ENCODE data around the gene MCF2L2. TPM values are rescaled to one million over a fixed set of nuclear protein-coding genes. Genes with fewer than 3 reads are reported as not detected.

Gene MCF2L2
- polyA plus RNA-seq, 1 donor from 2014 or later, result 0.15 TPM

DNA sequence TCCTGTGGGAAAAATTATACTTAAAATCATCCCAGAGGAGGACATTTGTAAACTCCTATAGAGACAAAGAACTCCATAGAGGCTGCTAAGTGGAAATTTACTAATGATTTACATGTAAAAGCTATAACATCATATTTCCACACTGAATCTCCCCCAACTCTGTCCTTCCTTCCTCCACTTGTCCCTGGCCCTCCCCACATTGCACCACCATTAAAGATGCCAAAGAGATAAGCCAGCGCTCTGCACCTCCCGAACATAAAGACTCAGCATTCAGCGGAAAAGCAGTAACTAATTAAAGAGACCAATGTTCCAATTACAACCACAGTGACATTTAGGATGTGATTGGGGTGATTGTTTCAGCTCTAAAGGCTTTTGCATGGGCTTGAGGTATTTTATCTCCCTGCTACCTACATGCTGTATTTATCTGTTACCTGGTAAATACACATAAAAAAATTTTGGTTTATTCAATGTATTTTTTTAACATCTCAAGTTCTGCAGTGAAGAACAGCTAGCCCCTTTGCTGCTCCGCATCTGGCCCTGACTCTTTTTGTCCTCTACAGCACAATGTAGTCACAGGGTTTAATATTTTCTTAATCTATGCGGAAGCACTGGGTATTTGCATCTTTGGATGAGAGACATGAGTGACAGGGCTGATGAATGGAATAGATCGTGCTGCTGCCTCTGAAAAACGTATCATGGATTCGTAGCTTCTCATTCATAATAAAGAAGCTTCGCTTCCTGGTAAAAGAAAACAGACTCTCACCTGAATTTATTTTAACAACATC is 210.7 kb downstream of the MCF2L2 start:
- H3K36me3 Mint-ChIP-seq, result no peaks in the 10 kb centered on the region
- H3K27ac Mint-ChIP-seq, result peak overlapping the region in 1 of 3 donors; percentile 2
- no peaks in the 10 kb centered on the region for H3K9me3 Mint-ChIP-seq
- H3K4me1 Mint-ChIP-seq, result peaks cover 0 to 8% (median 3%) of the 10 kb centered on the region in 3 donors
- no peak overlapping the region for H3K4me3 Mint-ChIP-seq
- peaks cover 18% of the 10 kb centered on the region for H3K27me3 Mint-ChIP-seq

DNA sequence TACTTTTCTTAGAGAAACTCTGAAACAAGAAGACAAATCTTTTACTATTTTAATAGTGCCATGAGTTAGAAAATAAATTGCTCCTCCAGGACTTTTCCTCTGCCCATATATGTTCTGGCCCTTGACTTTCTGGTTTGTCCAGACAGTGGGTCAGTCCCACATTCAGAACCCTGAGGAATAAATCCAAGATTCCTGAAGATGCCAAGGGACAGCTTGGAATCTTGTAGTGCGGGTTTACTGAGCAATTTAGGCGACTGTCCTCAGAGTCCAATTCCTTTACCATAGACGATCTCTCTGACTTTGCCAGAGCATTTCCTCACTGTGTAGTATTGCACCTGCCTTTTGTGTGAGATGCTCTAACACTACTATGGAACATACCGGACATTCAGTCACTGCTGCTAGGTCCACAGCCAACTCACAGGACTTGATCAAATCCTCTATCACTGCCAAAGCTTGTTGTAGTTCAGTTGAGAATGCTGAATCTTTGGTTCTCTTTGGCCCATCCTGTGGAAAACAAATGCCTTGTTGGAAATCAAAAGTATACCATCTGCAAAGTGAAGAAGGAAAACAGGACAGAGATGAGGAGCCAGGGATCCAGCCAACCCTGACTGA is 212.7 kb downstream of the MCF2L2 start:
- Mint-ChIP-seq H3K27ac (no peak overlapping the region), H3K4me3 (no peak overlapping the region), H3K4me1 (peaks cover 7 to 17% (median 8%) of the 10 kb centered on the region in 3 donors), H3K9me3 (no peaks in the 10 kb centered on the region), H3K27me3 (peaks cover 27% of the 10 kb centered on the region), H3K36me3 (no peaks in the 10 kb centered on the region)

DNA sequence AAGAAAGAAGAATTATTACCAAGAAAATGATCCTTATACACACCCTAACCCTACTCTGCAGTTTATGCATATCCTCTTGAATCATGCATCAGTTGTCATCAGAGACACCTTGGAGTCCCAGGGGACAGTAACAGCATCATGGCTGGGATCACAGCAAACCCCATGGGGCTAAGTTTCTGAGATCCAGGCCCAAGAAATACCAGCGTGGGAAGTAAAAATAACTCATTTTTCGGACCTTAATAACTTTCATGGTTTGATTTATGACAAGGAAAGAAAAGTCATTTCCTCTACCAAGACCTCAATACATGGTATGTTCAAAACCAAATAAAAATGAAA is 214.2 kb downstream of the MCF2L2 start:
- peaks cover 12 to 22% (median 13%) of the 10 kb centered on the region in 3 donors for H3K4me1 Mint-ChIP-seq
- no peaks in the 10 kb centered on the region for H3K36me3 Mint-ChIP-seq
- H3K4me3 Mint-ChIP-seq, result no peak overlapping the region
- H3K27me3 Mint-ChIP-seq, result peaks cover 30% of the 10 kb centered on the region
- no peak overlapping the region for H3K27ac Mint-ChIP-seq
- H3K9me3 Mint-ChIP-seq, result no peaks in the 10 kb centered on the region

DNA sequence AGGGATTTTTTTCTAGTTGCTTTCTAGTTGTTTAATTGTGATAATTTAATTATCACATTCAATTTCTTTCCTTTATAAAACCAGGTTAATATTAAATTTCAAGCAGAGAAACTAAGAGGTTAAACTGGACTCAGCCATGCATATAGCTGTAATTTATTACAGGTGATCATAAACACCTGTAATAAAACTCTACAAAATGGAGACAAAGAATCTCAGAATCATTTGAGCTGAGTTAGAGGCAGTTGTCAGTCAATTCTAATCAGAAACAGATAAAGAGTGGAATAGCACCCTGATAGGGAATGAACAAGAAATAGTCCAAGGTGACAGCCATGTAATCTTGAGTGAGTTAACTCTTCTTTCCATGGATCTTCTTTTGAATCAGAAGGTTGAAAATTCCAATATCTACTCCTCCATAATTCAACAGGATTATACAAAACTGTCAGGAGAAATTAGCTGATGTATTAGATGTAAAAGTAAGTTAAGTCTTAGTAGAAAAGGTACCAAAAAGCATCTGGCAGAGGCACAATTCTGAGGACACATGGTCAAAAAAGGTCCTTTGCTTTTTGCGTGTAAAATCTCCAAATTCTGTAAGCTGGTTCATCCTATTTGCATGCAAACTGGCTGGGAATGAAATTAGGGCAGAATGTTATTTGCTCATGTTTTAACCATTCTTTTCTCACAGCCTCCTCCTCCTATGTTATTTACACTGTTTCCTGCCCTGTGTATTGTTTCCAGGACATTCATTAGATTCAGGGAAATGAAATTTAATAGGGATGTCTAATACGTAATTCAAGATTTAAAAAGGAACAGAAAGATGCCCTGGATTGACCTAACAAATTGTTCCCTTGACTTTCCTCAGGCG is 214.8 kb downstream of the MCF2L2 start:
- H3K4me3 Mint-ChIP-seq, result no peak overlapping the region
- H3K27ac Mint-ChIP-seq, result no peak overlapping the region
- peaks cover 12 to 22% (median 13%) of the 10 kb centered on the region in 3 donors for H3K4me1 Mint-ChIP-seq
- peaks cover 27% of the 10 kb centered on the region for H3K27me3 Mint-ChIP-seq
- no peaks in the 10 kb centered on the region for H3K9me3 Mint-ChIP-seq
- H3K36me3 Mint-ChIP-seq, result no peaks in the 10 kb centered on the region

DNA sequence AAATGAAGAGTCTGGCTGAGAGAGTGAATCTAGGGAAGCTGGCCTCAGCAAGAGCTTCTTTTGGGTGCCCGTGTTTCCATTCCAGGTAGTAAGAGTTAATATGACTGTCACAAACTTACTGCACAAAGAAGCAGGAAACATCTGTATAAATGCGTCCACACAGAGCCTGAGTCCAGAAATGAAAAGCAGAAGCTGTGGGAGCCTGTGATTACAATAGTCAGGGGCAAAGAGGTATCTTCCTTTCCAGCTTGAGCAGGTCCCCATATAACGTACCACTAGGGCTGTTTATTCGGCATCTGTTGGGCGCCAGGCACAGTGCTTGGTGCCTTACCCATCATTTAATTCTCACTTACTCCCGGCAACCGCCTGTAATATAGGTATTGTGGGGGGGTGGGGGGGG is 215.9 kb downstream of the MCF2L2 start:
- H3K36me3 Mint-ChIP-seq, result no peaks in the 10 kb centered on the region
- peaks cover 23% of the 10 kb centered on the region for H3K27me3 Mint-ChIP-seq
- no peaks in the 10 kb centered on the region for H3K9me3 Mint-ChIP-seq
- H3K27ac Mint-ChIP-seq, result no peak overlapping the region
- peak overlapping the region in 1 of 4 donors; percentile 10 for H3K4me3 Mint-ChIP-seq
- peaks cover 12 to 22% (median 13%) of the 10 kb centered on the region in 3 donors for H3K4me1 Mint-ChIP-seq

DNA sequence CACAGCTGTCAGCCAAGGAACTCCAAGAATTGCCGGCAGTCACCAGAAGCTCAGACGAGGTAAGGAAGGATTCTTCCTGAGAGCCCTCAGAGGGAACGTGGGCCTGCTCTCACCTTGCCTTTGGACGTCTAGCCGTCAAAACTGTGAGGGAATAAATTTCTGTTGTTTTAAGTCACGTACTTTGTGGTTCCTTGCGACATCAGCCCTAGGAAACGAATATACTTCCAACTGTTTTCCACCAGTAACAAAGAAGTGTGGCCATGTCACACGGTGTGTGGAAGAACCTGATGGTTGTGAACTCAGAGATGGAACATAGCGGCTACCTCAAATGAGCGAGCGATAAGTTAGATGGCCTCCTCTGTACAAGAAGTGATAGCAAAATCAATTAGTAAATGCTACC is 216.3 kb downstream of the MCF2L2 start:
- no peaks in the 10 kb centered on the region for H3K36me3 Mint-ChIP-seq
- H3K27ac Mint-ChIP-seq, result no peak overlapping the region
- H3K4me3 Mint-ChIP-seq, result no peak overlapping the region
- no peaks in the 10 kb centered on the region for H3K9me3 Mint-ChIP-seq
- peaks cover 23% of the 10 kb centered on the region for H3K27me3 Mint-ChIP-seq
- peaks cover 12 to 22% (median 13%) of the 10 kb centered on the region in 3 donors for H3K4me1 Mint-ChIP-seq

DNA sequence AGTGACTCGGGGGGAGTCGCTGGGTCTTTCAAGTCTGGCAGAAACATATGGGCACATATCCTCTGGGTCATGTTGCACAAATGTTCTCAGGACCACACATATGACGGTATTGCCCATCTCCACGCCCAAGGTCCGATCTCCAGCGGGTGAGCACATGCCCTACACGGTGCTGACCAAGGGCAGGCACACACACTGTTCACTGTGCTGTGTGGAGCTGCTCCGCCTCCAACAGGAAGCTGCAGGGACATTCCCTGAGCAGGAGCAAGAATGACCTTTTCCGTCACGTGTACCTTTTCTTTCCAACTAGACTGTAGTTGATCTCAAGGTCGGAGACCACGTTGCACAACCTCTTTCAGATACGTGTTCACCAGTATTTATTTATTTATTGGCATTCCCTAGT is 217.1 kb downstream of the MCF2L2 start:
- H3K36me3 Mint-ChIP-seq, result no peaks in the 10 kb centered on the region
- peaks cover 23% of the 10 kb centered on the region for H3K27me3 Mint-ChIP-seq
- H3K4me1 Mint-ChIP-seq, result peaks cover 12 to 22% (median 13%) of the 10 kb centered on the region in 3 donors
- no peaks in the 10 kb centered on the region for H3K9me3 Mint-ChIP-seq
- no peak overlapping the region for H3K4me3 Mint-ChIP-seq
- no peak overlapping the region for H3K27ac Mint-ChIP-seq

DNA sequence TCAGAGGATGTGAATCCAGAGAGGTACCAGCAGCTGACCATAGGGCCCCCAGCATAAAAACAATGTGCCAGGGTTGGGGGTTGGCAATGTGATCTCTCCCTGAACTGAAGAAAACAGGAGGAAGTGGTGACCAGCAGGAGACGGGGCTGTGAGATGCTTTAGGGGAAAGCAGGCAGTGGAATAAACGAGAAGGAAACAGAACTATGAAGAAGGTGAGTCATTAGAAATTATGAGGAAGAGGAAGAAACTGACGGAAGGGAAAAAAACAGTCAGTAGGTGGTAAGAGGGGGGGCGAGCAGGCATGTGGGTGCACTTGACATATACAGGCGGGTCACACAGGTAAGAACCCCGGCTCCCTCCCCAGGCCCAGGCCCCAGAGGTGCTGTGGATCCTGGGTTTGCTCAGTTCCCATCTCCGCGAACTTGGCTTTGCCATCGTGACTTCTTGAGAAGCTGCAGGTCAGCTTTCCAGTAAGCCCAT is 217.5 kb downstream of the MCF2L2 start:
- peaks cover 23% of the 10 kb centered on the region for H3K27me3 Mint-ChIP-seq
- H3K36me3 Mint-ChIP-seq, result no peaks in the 10 kb centered on the region
- H3K27ac Mint-ChIP-seq, result peak overlapping the region in 1 of 3 donors; percentile 10
- no peaks in the 10 kb centered on the region for H3K9me3 Mint-ChIP-seq
- H3K4me1 Mint-ChIP-seq, result peaks cover 12 to 22% (median 13%) of the 10 kb centered on the region in 3 donors
- H3K4me3 Mint-ChIP-seq, result no peak overlapping the region

DNA sequence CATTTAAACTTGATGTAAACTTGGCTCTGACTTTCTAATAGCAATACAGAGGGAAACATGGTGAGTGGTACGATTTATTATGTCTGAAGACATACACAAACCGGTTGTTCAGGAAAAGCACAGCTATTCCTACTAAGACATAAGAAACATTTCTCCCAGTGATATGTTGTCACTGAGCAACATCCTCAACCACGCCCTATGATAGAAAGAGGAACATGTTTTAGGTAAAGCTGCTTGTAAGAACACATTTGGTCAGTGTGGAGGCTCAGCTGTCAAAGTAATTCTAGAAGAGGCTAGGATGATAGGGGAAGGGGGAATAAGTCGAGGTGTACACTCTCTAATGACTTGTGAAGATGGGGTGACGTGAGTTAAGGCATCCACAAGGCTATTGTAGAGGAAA is 218.1 kb downstream of the MCF2L2 start:
- Mint-ChIP-seq H3K9me3 (no peaks in the 10 kb centered on the region), H3K27me3 (peaks cover 24% of the 10 kb centered on the region), H3K36me3 (no peaks in the 10 kb centered on the region), H3K4me1 (peaks cover 12 to 22% (median 13%) of the 10 kb centered on the region in 3 donors), H3K4me3 (no peak overlapping the region), H3K27ac (no peak overlapping the region)

DNA sequence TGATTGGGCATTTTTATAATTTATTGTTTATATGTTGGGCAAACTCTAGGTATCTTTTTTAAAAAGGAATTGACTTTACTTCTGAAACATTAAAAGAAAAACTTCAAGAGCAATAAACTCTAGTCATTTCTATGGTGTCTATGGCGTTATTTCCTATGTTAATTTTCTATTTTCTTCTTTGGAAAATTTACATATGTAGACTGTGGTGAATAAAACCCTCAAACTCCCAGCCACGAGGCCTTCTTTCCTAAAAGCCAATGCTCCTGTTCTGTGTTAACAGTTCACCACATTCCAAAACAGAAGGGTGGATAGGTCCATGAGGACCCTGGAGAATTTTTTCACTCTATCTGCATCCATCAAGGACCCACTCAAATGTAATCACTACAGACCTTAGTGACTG is 219.6 kb downstream of the MCF2L2 start:
- Mint-ChIP-seq H3K9me3 (peaks cover 0 to 3% (median under 1%) of the 10 kb centered on the region in 3 donors), H3K4me3 (no peak overlapping the region), H3K27ac (no peak overlapping the region), H3K27me3 (peaks cover 19% of the 10 kb centered on the region), H3K36me3 (no peaks in the 10 kb centered on the region), H3K4me1 (peaks cover 12 to 16% (median 13%) of the 10 kb centered on the region in 3 donors)

DNA sequence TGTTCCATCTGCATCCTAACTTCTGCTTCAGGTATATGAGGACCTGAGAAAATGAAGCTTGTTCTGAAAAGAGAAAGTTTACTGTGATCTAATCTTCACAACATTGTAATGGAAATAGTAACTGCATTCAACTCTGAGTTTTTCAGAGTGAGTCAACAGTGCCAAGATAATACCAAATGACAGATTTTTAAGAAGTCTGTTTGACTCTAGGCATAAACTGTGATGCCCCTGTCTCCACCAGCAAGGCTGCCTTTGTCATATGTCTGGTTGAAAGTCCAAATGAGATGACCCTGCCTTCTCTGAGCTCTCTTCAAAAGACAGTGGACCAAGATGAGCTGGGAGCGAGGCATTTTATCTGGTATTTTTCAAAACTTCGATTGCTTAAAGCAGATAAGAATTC is 220.2 kb downstream of the MCF2L2 start:
- H3K36me3 Mint-ChIP-seq, result no peaks in the 10 kb centered on the region
- peaks cover 3 to 9% (median 5%) of the 10 kb centered on the region in 3 donors for H3K9me3 Mint-ChIP-seq
- no peak overlapping the region for H3K27ac Mint-ChIP-seq
- peaks cover 12 to 16% (median 13%) of the 10 kb centered on the region in 3 donors for H3K4me1 Mint-ChIP-seq
- no peak overlapping the region for H3K4me3 Mint-ChIP-seq
- H3K27me3 Mint-ChIP-seq, result peaks cover 24% of the 10 kb centered on the region

DNA sequence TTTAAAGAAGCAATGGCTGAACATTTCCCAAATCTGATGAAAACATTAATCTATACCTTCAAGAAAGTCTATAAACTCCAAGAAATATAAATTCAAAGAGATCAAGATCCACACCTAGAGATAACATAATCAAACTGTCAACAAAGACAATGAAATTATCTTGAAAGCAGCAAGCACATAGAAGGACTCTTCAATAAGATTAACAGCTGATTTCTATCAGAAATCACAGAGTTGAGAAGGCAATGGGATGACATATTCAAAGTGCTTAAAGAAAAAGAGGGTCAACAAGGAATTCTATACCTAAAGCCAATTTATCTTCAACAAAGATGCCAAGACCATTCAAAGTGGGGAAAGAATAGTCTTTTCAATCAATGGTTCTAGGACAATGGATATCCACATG is 224.7 kb downstream of the MCF2L2 start:
- H3K27ac Mint-ChIP-seq, result no peak overlapping the region
- H3K27me3 Mint-ChIP-seq, result peaks cover 13% of the 10 kb centered on the region
- H3K4me1 Mint-ChIP-seq, result peaks cover 0 to 2% (median 0%) of the 10 kb centered on the region in 3 donors
- H3K9me3 Mint-ChIP-seq, result peaks cover 5 to 14% (median 10%) of the 10 kb centered on the region in 3 donors
- H3K4me3 Mint-ChIP-seq, result no peak overlapping the region
- H3K36me3 Mint-ChIP-seq, result no peaks in the 10 kb centered on the region

DNA sequence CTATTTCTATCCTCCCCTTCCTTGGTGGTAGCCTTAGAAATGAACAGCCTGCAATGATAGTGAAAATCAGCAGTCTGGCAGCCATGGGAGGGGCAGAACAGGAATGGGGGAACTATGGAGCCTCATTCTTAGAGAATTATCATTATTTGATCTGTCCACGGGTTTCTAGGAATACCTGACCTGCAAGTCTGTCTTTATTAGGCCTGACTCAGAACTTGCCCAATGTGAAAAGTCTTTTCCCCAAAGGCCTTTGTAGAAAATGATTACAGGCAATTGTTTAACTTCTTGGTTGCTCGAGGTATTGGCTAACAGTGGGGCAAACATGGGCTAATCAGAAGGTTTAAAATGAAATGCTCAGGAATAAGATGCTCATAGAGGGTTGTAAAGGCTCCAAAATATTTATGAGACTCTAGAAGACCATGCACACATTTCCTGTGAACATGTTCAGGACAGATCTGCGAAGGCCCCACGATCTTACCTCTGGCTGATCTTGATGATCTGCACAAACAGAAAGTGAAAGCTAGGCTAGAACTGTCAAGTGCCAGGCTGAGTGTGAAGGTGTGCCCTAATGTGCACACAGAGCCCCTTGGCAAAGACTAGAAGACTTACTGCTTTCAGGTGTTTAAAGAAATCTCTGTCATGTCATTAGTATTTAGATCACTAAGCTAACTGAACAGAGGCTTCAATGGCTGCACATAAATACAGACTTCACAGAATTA is 226.3 kb downstream of the MCF2L2 start:
- peak overlapping the region in 1 of 4 donors; percentile 4 for H3K4me3 Mint-ChIP-seq
- H3K27me3 Mint-ChIP-seq, result peaks cover 13% of the 10 kb centered on the region
- H3K36me3 Mint-ChIP-seq, result no peaks in the 10 kb centered on the region
- H3K4me1 Mint-ChIP-seq, result peaks cover 0 to 2% (median 0%) of the 10 kb centered on the region in 3 donors
- H3K27ac Mint-ChIP-seq, result no peak overlapping the region
- peaks cover 5 to 20% (median 15%) of the 10 kb centered on the region in 3 donors for H3K9me3 Mint-ChIP-seq

DNA sequence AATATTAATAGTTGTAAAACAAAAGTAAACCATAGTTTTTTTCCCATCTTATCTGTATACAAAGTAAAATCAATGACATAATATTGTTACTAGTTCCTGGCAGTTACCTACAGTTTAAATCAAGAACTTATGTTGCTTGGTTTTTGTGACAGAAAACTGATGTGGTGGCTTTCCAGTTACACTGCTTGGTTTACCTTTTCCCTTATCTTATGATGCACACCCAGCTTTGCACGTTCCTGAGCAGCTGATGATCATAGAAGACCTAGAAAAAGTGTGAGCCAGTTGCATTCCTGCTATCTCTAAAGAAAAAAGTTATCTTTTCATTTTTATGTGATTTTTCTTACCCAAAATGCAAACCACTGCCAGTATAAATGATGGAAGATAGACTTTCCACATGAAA is 229.5 kb downstream of the MCF2L2 start:
- no peak overlapping the region for H3K27ac Mint-ChIP-seq

More for the DNA sequence above, 229.5 kb downstream of the MCF2L2 start:
- Mint-ChIP-seq H3K4me1 (peaks cover 0 to 2% (median 0%) of the 10 kb centered on the region in 3 donors), H3K36me3 (peaks cover 3% of the 10 kb centered on the region), H3K27me3 (peaks cover 21% of the 10 kb centered on the region), H3K9me3 (peaks cover 5 to 22% (median 13%) of the 10 kb centered on the region in 3 donors), H3K4me3 (no peak overlapping the region)

Data from IgD-negative memory B cell (primary cell).